SK-N-SH (cell line): ENCODE data around the gene CDKL5.

ENCODE experiments used
- CTCF ChIP-seq: fragments of 200-600 bp; sonication (generic); IDR thresholded peaks from 2 replicates; pipeline ENCODE4 v1.6.1; 2017; ENCODE audit warnings: antibody characterized with exemption, mild to moderate bottlenecking, moderate library complexity
- MAX ChIP-seq: IDR thresholded peaks from 2 replicates; pipeline ENCODE4 v1.4.0; 2012; ENCODE audit warnings: low read depth
- TAF1 ChIP-seq: IDR thresholded peaks from 2 replicates; pipeline ENCODE4 v1.6.1; 2012; ENCODE audit warnings: low read depth, mild to moderate bottlenecking, low read length, moderate library complexity, borderline replicate concordance
- YY1 ChIP-seq: IDR thresholded peaks from 2 replicates; pipeline ENCODE4 v1.4.0; 2012; ENCODE audit warnings: low read depth, mild to moderate bottlenecking

GRCh38 chrX:18674417-18674787 is 249.0 kb downstream of the CDKL5 start:
- no peak for TF ChIP-seq CTCF
- TF ChIP-seq YY1, result no peak
- TF ChIP-seq MAX, result no peak
- TF ChIP-seq TAF1, result no peak
